HG03064 (cell line): Measurements from ENCODE around the gene EMP1.
A peak's percentile ranks its signal among the peaks of the same experiment; 100 is the strongest.

Experiments
- ATAC-seq: cut with Tn5 transposase; IDR thresholded peaks from one replicate; pipeline ENCODE4 v1.9.1; 2021; ENCODE audit warnings: low read depth; ENCODE audit not compliant: unreplicated experiment

The EMP1 gene

GRCh38 chr12:13171921-13172859 is 24.3 kb upstream of the EMP1 start:
- no peak for ATAC-seq

- peak; percentile 95 for ATAC-seq
Measured at GRCh38 chr12:13173012-13173932, 23.3 kb upstream of the EMP1 start.

GRCh38 chr12:13175499-13175898 is 21.0 kb upstream of the EMP1 start:
- ATAC-seq, result no peak

GRCh38 chr12:13176256-13176655 is 20.3 kb upstream of the EMP1 start:
- ATAC-seq, result no peak

- ATAC-seq, result no peak
Measured at GRCh38 chr12:13177373-13177772, 19.2 kb upstream of the EMP1 start.

- ATAC-seq, result no peak
Measured at GRCh38 chr12:13177906-13178305, 18.6 kb upstream of the EMP1 start.

- ATAC-seq, result no peak
Measured at GRCh38 chr12:13178568-13179210, 17.8 kb upstream of the EMP1 start.

GRCh38 chr12:13179211-13180074 is 17.1 kb upstream of the EMP1 start:
- no peak for ATAC-seq

- no peak for ATAC-seq
Measured at GRCh38 chr12:13181375-13182070, 15.0 kb upstream of the EMP1 start.

GRCh38 chr12:13182881-13183280 is 13.6 kb upstream of the EMP1 start:
- no peak for ATAC-seq

- no peak for ATAC-seq
Measured at GRCh38 chr12:13183620-13184019, 12.9 kb upstream of the EMP1 start.

- ATAC-seq, result no peak
Measured at GRCh38 chr12:13186302-13186701, 10.2 kb upstream of the EMP1 start.

- ATAC-seq, result no peak
Measured at GRCh38 chr12:13187399-13187798, 9.1 kb upstream of the EMP1 start.

GRCh38 chr12:13189264-13189663 is 7.3 kb upstream of the EMP1 start:
- no peak for ATAC-seq

- ATAC-seq, result no peak
Measured at GRCh38 chr12:13190275-13190674, 6.3 kb upstream of the EMP1 start.

- no peak for ATAC-seq
Measured at GRCh38 chr12:13192719-13193118, 3.8 kb upstream of the EMP1 start.

- no peak for ATAC-seq
Measured at GRCh38 chr12:13193505-13194231, 2.9 kb upstream of the EMP1 start.

- no peak for ATAC-seq
Measured at GRCh38 chr12:13194401-13195110, 2.0 kb upstream of the EMP1 start.
